GM12801 (cell line): ENCODE data around the gene HDAC5.

Source experiments
- TF ChIP-seq, protein P1 (sequence below): IDR thresholded peaks from one replicate; pipeline ENCODE4 v1.5.1; 2011; ENCODE audit warnings: control low read depth; ENCODE audit not compliant: insufficient read length; ENCODE audit errors: extremely low read depth

The HDAC5 gene

DNA sequence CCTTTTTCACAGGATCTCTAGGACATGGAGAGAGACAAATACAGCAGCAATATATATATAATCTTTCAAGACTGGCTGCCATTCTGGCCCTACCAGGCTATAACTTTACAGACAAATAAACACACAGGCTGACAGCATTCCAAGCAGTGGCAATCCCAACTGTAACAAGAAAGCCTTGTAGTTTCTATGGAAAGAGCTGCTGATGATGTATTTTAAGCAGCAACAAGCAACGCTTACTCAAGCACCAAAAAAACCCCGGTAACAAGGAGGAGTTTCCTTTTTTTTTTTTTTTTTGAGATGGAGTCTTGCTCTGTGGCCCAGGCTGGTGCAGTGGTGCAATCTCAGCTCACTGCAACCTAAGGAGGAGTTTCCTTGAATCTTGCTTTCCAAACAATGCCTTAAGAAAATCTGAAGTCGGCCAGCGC is 80.2 kb downstream of the HDAC5 start:
- TF ChIP-seq, protein P1, sequence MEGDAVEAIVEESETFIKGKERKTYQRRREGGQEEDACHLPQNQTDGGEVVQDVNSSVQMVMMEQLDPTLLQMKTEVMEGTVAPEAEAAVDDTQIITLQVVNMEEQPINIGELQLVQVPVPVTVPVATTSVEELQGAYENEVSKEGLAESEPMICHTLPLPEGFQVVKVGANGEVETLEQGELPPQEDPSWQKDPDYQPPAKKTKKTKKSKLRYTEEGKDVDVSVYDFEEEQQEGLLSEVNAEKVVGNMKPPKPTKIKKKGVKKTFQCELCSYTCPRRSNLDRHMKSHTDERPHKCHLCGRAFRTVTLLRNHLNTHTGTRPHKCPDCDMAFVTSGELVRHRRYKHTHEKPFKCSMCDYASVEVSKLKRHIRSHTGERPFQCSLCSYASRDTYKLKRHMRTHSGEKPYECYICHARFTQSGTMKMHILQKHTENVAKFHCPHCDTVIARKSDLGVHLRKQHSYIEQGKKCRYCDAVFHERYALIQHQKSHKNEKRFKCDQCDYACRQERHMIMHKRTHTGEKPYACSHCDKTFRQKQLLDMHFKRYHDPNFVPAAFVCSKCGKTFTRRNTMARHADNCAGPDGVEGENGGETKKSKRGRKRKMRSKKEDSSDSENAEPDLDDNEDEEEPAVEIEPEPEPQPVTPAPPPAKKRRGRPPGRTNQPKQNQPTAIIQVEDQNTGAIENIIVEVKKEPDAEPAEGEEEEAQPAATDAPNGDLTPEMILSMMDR: no peak

DNA sequence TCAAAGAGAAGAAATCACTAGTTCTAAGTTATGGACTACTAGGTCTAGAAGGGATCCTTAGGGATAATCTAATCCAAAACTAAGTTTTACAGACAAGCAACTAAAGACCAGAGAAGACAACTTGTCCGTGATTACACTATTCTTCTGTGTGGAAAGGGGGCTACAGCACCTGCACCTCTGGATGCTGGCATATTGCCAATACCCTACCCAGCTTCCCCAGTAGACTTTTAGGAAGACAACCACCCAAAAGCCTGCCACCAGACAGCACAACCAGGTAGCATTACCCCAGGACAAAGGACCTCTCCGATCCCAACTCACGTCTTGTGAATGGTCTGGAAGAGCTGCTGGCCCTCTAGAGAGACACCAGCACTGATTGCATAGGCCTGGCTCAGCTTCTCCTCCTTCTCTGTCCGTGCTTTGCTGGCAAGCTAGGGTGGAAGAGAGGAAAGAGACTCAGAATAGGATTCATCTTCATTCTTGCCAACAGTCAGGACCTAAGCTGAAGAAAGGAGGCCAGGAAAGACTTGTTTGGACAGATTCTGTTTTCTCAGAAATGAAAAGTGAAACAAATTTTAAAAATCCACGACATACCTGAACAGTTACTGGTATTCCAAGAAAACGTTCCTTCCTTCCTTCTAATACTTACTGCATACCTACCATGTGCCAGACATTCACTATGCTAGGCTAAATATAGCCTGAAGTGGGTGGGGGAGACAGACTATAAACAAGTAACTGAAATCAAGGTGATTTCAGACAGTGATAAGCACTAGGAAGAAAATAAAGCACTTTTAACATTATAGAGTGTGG is 83.4 kb downstream of the HDAC5 start:
- TF ChIP-seq, protein P1: no peak

DNA sequence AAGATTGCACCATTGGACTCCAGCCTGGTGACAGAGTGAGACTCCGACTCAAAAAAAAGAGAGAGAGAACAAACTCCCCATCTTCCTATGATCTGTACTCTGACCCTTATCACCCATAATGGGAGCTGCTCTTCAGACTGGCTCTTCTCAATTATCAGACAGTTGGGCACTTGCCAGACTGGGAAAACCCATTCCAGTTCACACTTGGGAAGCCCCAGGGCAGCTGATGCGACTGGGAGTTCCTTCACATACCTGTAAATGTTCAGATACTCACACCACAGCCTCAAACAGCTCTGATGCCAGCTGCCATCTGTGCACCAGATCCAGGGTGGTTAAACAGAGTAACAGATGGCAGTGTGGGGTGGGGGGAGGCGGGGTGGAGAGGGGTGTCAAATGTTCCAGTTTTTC is 84.8 kb downstream of the HDAC5 start:
- TF ChIP-seq, protein P1: no peak

DNA sequence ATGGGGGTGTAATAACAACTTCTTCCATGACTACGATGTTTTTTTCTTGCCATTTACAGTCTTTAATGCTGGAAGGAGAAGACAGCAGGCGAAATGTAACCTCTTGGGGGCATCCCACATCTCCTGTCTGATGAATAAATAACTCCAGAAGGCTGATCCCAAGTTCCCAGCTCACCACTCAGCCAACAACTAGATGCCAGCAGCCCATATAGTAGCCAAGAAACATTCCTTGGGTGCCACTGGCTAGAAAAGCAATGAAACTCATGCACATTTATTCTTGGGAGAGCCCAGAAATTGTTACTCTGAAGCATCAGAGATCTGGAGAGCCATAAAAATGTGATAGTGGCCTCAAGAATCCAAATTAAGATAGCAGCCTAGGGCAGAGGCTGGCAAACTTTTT is 86.0 kb downstream of the HDAC5 start:
- TF ChIP-seq, protein P1: no peak

DNA sequence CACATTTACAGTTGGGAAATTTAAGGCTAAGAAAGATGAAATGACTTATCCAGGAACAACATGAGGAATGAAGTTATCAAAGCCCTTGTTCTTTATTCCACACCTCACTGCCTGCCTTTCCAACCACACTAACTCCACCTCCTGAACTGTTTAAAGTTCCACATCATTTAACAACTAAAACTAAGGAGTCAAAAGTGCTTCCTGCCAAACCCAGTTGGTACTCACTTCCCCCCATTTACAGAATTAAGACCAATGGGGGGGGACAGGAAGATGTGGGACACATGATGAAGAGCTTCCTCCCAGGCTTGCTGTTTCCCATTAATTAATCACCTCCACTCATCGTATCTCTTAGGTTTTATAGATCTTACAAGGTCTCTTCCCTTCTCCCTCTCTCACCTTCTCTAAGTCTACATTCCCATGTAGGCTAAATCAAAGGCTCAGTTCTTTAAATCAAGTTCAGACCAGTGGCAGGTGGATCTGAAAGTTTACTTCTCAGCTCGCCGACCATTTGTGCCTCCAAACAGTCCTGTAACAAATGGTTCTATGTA is 89.5 kb downstream of the HDAC5 start:
- TF ChIP-seq, protein P1: no peak

DNA sequence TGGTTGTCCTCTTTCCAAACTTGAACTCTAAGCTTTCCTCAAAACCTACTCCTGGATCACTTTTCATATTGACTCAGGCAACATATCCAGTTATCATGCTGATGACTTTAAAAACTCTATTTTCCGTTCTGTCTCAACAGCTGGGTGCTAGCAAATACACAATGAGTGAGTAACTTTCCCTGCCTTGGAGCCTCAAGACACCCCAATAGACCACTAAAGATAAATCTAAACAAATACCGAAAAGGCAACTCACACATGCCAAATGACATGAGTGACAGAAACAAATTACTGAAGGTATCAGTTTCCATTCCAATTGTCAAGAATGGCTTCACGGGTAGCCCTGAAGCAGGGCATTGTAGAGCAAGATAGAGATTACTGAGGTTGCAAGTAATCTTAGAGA is 93.0 kb downstream of the HDAC5 start:
- TF ChIP-seq, protein P1: no peak

DNA sequence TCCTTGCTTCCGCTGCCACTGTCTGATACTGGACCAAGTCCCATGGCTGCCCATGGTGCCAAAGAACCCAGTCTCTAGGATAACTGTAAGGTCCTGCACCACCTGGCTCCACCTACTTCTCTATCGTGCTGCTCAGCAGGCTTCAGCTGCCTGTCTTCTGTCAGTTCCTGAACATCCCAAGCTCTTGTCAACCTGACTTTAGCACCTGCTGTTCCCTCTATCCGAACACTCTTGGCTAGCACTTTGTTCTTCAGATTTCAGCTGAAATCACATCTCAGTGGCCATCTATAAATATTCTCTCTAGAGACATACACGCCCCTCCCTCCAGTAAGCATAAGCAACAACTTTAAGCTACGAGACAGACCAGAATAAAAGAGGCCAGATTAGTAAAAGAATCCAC is 93.7 kb downstream of the HDAC5 start:
- TF ChIP-seq, protein P1: no peak
